SW480 (cell line): ENCODE data around the gene THSD4.

Experiments used
- DNase-seq: peaks from one replicate; pipeline ENCODE4 v3.0.0-alpha.2; 2016; ENCODE audit warnings: low spot score

THSD4 gene

DNA sequence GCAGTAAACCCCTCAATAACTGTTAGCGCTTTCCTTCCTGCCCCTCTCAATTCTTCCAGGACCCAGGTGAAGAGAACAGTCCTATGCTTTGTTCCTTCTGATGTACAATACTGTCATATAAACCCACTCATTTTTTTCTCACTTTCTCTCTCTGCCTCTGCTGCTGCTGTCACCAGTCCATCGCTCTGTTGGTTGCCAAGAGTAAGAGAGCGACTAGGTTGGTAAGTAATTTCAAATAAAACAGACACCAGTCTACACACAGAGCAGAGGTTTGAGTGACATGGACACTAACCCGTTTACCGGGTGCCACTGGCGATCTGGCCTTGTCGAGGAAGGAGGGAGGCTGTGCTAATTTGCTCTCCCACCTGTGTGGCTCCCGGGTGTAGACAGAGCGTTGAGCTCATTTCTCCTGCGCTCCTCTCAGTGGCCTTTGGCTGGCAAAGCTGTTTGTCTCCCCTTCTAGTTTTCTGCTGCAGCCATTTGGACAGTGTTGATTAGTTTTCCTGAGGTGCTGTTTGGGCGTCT is 215.4 kb downstream of the THSD4 start:
- no peak for DNase-seq

DNA sequence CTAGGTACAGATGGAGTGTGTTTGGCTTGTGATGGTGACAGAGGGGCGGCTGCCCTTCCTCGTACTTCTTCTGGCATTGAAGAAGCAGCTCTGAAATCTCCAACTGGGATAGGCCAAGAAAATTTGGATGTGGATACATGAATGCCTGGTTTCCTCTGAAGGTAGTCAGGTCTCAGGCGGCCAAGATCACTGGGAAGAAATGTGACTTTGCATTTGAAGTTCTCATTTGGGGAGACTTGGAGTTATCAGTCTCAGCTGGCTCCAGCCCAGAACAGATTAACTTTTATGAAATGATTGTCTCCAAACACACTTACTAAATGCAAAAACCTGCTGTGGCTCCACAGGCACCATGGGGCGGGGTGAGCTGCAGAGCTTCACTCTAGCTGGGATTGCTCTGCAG is 215.9 kb downstream of the THSD4 start:
- DNase-seq: no peak

DNA sequence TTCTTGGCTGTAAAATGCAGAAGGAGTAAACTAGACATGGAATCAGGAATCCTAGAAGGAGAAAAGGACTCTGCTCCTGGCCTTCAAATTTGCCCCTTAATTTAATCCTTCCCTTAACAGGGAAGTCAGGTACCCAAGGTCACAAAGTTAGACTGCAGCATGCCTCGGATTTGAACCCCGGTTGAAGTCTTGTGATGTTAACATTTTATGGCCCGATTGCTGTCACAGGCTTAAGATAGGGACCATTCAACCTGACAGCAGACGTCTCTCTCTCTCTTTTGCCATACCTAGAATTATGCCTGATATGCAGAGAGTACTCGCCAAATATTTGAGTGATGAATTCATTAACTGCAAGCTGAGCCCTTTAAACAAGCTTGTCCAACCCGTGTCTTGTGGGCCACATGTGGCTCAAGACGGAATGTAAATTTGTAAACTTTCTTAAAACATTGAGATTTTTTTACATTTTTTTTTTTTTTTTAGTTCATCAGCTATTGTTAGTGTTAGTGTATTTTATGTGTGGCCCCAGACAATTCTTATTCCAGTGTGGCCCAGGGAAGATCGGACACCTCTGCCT is 217.2 kb downstream of the THSD4 start:
- DNase-seq: no peak

DNA sequence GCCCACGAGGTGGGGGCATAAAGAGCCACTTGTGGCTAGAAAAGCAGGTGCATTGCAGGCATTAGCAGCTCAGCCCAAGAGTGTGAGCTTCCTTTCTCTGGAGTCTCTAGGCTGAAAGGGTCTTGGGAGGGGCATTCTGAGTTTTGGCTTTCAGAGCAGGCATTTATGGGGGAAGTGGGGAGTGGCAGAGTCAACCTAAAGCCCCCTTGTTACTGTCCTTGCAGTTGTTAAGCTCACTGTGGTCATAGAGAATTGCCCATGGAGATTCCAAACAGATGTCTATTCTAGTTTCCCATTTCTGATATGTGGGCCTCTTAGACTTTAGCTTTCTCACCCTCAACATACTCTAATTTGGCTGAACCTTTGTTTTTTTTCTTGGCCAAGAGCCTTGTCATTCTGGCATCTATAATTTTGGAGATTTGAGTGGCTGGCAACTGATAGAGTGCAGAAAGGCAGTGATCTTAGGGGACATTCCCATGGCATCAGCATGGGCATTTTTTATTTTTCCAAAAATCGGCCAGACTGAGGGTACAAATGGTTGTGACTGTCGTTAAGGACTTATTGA is 217.9 kb downstream of the THSD4 start:
- DNase-seq: no peak

DNA sequence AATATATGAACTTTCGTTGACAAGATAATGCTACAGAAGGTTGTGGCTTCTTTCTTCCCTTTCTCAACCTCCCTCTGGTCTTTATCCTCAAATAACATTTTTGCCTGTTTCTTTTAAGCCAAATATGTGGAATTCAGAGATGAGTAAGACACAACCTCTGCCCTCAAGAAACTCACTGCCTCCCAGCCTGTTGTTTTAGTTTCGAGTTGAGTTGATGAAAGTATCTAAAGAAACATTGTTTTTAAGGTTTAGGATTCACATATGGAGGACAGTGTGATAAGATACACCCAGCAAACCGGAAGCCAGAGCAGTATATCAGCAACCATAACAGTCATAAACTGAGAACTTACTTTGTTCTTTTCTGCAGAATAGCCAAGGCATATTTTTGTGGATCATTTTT is 218.6 kb downstream of the THSD4 start:
- no peak for DNase-seq

DNA sequence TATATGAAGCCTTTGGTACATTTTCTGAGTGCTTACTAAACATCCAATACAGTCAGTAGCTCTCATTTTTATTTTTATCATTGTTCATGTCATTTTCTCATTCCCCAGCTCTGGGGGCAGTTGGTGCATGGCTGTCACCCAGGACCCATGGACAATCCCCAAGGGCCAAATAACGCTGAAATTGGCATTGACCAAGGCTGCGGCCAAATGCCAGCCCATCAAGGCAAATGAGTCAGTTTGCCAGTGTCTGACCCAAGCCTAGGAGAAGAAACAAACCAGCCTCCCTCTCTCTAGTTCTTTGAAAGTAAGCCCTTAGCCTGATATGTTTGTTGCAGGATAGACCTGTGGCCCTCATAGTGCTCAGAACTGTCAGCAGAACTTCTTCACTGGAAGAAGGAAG is 219.2 kb downstream of the THSD4 start:
- DNase-seq: no peak

DNA sequence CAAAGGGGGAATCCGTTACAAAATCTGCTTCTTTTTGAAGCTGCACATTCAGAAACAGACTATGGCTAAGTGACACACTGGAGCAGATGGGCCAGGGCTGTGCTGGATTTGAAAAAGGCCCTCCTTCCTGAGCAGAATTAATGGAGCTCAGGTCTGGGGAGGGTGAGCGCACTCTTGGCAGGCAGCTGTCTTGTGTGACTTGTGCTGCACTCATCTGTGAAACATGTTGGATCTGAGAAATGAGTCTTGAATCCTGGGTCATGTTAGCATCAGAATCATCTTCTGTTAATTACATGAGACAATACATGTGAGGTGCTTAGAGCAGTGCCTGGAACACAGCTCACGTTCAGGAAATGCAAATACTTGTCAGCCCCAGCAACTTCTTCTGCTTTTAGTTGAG is 219.6 kb downstream of the THSD4 start:
- no peak for DNase-seq

DNA sequence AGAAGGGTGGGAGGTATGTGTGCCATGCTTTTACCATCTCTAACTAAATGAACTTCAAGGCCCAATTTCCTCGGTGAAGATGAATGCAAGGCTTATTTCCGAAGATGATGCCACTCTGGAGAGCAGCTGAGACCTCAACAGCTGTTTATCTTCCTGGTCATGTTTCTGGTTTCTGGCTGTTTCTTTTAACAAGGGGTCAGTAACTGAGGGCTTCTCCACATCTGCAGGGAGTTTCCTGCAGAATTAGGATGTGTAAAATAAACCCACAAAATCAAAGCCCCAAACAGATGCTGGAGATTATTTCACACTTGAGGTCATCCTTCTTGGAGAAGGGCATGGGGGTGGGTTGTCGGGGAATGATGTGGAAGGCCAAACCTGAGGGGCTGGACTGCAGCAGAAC is 220.3 kb downstream of the THSD4 start:
- no peak for DNase-seq

DNA sequence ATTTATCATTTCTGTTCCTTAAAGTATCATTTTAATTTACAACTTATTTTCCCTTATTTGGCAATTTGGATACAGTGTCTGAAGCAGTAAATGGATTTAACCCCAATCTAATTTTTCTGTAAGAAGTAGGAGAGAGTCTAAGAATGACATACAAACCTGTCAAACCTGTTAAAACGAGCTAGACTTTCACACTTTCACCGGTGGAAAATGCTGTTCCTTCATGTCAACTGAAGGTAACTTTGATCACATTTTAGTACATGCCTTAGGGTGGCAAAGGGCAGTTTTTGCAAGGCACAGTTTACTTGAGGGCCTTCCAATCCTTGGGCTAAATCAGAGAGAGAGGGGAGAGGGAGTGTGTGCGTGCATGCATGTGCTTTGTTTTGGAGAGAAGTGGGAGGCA is 221.4 kb downstream of the THSD4 start:
- no peak for DNase-seq

DNA sequence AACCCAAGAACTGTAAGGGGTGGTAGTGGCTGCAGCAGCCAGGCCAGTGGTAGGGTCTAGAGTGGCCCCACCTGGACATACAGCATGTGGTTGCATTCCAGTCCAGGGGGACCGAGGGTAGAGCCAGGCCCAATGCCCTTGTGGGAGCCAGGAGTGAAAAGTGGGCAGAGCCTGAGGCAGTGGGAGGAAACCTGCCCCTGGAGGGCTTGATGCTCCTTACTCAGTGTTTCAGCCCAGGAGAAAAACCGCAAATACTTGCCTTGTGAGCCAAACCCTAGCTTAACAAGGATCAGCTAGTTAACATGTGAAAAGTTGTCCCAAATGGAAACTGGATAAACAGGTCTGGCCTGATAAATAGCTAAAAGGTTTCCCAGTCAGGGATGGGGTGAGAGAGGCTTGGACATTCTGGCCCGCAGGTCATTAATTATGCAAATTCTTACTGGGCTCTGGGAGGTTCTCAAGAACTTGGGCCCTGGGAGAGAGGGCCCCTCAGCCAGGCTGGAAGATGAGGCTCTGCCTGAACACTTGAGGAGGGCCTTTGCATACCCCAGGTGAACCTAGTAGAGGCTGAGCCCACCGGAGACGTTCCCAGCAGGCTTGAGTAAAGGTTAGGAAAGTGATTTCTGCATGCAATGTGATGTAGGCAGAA is 222.1 kb downstream of the THSD4 start:
- DNase-seq: no peak

DNA sequence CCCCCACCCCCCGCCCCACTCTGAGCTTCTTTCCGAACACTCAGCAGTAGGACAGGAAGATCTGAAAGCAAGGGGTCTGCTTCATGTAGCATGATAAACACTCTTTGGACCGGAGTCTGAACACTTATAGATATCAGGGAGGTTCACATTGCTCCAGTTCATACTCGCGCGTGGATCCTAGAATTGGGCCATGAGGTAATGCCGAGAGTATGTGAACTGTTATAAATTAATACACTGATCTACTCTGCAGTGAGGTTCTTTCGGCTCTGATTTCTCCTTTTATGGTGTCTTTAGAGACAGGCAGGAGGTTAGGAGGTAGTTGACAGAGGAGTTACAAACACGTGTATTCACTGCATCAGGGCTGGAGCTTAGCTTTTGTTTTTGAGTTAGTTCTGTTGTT is 223.0 kb downstream of the THSD4 start:
- no peak for DNase-seq

DNA sequence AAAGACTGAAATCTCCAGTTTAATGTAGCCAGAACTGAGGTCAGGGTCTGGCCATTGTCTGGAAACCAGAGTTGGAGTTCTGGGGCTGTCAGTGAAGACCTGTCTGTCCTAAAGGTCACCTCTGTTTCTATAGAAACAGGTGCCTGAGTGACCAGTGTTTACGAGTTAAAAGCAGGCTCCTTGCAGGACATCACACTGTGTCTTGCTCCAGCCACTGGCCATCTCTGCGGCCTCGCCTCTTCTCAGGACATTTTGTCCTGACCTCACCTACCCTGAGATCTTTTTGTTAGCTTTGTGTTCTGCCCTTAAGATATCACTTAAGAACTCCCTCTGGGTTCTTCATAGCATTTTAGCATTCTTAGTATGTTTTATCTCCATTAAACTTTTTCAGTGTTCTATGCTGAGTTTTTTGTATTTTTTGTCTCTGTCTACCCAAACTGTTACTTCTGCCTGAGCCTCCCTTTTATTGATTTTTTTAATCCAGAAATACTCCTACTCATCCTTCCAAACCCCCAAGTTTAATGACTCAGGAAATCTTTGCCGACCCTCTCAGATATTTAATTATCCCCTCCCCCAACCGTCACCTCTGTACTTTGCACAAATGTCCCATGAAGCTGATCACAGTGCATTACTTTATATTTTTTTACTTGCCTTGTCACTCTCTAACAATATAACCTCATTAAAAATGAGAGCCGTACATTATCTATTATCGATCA is 223.7 kb downstream of the THSD4 start:
- DNase-seq: no peak

DNA sequence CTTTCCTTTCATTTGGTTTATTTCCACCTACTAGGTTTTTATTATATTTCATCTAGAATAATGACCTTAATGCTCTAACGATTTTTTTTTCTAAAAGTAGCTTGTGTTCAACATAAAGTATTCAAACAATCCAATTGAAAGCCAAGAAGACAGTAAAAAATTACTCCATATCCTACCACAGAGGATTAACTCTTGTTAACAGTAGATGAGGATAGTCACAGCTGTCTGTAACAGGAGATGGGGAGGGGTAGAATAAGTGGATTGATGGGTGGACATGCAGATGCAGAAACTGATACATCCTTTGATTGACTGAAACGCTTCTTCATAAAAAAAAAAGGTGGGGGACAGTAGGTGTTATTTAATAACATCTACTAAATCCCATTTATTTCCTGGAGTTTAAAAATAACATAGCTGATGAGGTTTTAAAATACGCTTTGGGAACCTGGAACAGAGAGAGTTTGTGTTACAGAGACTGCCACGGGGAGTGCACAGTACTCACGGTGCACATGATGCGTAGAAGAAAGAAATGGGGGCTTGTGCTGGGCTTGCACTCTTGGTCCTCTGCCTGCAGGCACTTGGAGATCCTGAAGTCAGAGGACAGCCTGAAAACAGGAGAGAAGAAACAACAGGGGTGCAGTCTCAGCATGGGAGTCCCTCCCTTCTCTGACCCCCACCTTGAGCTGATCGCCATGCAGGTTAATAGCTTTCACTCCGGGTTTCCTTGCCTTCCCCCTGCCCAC is 226.7 kb downstream of the THSD4 start:
- no peak for DNase-seq

DNA sequence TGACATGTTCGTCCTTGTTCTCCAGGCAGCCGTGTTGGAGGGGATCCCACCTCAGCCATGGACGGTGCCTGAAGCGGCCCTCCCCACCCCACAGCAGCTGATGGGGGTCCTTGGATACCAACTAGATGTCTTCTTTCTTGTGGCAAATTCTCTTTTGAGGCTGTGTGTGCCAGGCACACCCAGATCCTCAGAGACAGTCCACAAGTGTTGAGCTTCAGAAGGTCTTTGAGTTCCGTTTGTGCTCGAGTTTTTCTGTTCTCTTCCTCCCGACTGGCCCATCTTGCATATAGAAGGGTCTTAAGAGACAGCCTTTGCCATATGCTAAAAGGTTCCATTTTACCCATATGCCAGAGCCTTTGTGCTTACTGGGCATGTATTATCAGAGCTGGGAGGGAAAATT is 227.4 kb downstream of the THSD4 start:
- DNase-seq: no peak

DNA sequence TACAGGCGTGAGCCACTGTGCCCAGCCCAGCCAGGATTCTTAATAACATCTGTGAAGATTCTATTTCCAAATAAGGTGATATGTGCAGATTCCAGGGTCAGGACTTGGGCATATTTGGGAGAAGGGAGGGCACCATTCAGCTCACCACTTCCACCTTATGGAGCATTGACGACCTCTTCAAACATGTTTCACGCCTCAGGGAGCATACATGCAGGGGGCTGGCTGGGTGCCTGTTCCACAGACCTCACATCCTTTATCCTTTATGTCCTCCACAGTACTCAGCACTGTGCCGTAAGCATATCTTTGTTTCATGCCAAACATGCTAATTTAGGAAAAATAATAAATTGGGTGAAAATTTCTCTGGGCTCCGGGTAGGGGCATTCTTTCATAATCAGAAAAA is 229.0 kb downstream of the THSD4 start:
- DNase-seq: no peak

DNA sequence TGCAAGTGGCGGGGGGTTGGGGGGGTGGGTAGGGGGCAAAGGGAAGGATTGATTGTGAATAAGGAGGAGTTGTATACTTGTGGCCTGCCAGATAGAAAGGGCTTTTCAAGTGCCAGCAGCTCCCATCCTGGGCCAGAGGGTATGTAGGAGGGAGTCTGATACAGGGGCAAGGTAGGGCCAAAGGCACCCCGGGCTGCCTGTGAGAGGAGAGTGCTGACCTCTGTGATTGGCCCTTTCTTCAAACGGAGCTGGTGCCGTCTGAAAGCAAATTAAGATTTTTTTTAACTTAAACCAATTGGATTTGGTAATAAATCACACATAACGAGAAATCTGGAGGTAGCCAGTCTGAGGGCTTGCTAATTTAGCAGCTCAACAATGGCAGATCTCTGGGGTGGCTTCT is 229.9 kb downstream of the THSD4 start:
- no peak for DNase-seq

DNA sequence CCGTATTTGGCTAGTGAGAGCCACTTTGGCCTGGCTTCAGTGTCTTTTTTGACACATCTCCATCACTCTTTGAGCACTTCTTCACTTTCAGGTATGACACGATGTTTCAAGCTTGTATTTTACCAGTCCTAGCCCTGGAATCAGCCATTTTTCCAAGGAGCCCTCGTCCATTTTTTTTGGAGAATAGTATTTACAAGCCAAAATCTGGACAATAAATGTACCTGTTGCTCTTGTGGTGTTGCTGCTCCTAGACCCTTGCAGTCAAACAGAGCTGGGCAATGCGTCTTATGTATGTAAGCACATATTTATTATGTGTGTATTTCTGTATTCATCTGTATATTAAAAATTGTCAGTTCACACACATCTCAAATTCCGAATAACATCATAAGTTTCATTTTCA is 231.2 kb downstream of the THSD4 start:
- DNase-seq: no peak

DNA sequence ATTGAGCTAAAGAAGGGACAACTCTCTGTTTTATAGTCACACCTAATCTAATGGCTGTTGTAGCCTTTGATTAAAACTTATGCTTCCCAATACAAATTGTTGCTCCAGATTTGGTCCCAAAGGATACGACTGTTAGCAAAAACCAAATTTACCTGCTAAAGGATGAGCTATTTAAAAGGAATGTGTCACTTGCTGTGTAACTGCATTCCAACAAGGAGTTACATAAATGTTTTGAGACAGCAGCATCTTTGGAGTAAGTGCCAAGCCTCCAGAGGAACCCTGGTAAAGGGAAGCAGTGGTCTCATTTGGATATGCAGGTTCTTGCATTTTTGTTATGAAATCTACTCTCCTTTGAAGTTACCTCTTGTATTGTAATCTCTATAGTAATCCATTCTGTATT is 233.3 kb downstream of the THSD4 start:
- no peak for DNase-seq

DNA sequence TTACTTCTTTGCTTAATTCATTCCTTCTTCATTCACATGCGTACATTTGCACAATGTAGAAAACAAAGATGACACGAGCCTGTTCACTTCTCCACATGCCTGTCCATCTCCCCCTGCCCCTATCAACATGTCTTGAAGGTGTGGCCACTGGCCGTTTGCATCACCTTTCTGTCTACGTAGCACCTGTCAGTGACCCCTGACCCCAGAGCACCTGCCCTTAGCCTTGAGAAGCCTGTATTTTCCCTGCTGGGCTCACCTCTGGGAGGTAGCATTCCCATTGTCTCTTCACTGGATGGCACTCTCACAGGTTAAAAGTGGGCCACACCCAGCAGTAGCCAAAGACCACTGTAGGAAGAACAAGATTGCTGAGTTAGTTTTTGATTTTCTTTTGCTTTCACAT is 234.1 kb downstream of the THSD4 start:
- no peak for DNase-seq

DNA sequence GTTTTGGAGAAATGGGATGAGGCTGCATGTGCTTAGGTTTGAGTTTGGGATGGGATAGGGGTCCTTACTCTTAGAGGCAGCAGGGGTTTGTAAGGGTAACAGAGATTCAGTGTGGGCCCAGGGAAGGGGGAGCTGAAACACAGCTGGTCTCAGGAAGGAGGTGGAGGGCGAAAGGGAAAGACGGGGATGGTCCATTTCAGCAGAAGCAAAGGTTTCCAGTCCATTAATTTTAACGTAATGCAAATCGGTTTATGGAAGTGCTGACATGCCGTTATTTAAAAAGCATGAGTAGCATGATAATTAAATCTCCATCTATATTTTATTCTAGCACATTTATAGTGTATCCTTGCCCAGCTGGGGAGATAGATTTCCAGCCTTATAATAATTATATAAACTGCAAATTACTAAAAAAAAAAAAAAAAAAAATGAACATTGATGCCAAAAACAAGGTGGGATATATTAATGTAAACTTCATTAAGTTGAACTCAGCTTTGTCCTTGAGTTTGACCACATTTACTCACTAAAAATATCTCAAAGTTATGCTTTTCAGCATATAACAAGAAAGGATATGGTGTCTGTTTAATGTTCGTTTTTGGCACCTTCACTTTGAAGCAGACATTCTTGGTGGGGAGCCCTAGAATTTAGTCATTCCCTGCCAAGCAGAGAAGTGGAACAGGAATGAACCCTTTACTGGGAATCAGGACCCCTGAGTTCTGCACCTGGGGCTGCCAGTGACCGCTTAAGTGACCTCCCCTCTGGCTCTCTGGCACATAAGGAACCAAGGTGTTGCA is 234.7 kb downstream of the THSD4 start:
- DNase-seq: no peak

DNA sequence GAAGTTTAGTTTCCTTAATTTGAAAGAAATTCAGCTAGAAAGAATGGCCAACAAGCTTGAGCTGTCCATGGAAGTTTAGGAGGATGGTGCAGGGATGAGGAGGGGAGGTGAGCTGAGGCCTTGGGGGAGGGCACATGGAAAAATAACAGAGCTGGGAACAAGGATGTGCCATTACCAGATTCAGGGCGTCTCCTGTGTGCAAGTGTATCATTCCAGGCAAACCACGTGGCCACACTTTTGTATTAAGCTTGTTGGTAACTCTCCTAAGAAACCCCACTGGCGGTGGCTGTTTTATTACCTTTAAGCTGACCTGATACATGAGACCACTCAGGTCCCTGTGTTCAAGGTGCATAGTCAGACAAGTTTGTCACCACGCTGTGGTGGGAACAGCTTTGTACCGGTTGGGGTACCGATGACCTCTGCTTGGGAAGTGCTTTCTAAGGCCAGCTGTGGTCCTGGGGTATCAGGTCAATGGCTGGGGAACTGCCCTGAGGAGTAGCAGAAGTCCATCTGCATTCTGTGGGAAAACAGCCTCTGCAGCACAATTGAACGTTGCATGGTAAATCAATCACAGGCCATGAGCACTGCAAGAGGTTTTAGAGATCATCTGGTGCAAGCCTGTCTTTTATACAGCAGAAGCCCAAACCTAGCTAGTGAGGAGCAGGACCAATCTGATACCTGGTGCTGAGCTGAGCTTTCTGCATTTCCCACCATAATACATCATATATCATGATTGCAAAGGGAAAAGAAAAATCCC is 235.5 kb downstream of the THSD4 start:
- DNase-seq: no peak
